Measurements from ENCODE around the gene UGT1A7.

UGT1A7 gene

GRCh38 chr2:233822101-233822771, 140.5 kb downstream of the UGT1A7 start:
- Mint-ChIP-seq H3K36me3 (ENCODE audit: low read depth) (no peaks in the 10 kb centered on the region), H3K4me1 (peaks cover 8% of the 10 kb centered on the region), H3K4me3 (no peak overlapping the region), H3K27ac (no peak overlapping the region), H3K27me3 (ENCODE audit: low read depth, poor library complexity) (peaks cover 15% of the 10 kb centered on the region), H3K9me3 (peaks cover 12% of the 10 kb centered on the region)
- DNase-seq = no peak
- no peak for TF ChIP-seq CTCF (IDR thresholded peaks at IDR 0.05)

Measured in nephron progenitor cell (in vitro differentiated cells).